ENCODE data around the gene RAVER1. TPM values are rescaled to one million over a fixed set of nuclear protein-coding genes. Genes with fewer than 3 reads are reported as not detected.

Gene RAVER1
- total and polyA plus RNA-seq, 2 of the 13 experiments (the other 11 are each of a cell fraction or from before 2014, with no cell fraction given) = 3.6 to 7.9 TPM

DNA sequence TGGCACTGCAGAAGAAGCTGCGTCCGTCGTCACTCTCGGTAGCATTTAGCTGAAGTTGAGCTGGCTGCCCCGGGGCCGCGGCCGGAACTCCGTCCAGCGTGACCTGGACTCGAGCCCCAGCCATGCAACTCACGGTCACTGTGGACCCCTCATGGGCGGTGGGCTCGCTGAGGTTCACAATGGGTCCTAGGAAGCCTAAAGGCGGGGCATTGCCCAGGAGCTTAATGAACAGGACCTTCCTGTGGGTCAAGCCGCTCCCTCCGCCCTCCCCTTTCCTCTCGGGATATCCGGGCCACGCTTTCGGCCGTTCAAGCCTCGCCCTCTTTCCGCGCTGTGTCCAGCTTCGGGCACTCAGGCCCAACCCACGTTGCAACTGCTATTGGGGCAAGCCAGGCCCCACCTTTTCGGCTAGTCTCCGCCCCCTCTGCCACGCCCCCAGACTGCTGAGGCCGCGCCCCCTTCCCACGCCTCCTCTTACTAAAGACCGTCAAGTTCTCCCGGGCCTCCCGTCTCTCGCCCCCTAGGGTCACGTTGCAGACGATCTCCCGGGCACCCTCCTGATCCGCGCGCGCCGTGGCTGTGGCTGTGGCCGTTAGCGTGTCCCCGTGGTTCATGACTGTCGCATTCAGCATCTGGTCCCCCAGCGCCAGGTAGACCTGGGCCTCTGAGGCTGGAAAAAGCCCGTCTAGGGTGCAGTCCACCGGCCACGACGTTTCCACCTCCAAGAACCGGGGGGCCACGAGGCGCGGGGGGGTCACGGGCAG is 1.4 kb upstream of the RAVER1 start (continued):
- TF ChIP-seq, protein P1, sequence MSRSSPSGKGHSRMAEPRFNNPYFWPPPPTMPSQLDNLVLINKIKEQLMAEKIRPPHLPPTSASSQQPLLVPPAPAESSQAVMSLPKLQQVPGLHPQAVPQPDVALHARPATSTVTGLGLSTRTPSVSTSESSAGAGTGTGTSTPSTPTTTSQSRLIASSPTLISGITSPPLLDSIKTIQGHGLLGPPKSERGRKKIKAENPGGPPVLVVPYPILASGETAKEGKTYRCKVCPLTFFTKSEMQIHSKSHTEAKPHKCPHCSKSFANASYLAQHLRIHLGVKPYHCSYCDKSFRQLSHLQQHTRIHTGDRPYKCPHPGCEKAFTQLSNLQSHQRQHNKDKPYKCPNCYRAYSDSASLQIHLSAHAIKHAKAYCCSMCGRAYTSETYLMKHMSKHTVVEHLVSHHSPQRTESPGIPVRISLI (CRISPR knock-in tag; IDR thresholded peaks at IDR 0.05; ENCODE audit: borderline replicate concordance) = no peak; the same call in 1 of the 2 replicates
- TF ChIP-seq, protein P2, sequence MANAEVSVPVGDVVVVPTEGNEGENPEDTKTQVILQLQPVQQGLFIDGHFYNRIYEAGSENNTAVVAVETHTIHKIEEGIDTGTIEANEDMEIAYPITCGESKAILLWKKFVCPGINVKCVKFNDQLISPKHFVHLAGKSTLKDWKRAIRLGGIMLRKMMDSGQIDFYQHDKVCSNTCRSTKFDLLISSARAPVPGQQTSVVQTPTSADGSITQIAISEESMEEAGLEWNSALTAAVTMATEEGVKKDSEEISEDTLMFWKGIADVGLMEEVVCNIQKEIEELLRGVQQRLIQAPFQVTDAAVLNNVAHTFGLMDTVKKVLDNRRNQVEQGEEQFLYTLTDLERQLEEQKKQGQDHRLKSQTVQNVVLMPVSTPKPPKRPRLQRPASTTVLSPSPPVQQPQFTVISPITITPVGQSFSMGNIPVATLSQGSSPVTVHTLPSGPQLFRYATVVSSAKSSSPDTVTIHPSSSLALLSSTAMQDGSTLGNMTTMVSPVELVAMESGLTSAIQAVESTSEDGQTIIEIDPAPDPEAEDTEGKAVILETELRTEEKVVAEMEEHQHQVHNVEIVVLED (CRISPR knock-in tag; IDR thresholded peaks at IDR 0.05; ENCODE audit: borderline replicate concordance) = peak; percentile 54
- TF ChIP-seq ZSCAN30 (CRISPR knock-in tag; IDR thresholded peaks at IDR 0.05) (no peak), GABPB1 (CRISPR knock-in tag; IDR thresholded peaks at IDR 0.05) (peak; percentile 71; the same call in 1 of the 2 replicates), NFE2 (CRISPR knock-in tag; IDR thresholded peaks at IDR 0.05) (no peak), ZNF747 (CRISPR knock-in tag; IDR thresholded peaks at IDR 0.05; ENCODE audit: borderline replicate concordance) (peak; percentile 73; the same call in 1 of the 2 replicates), KLF16 (CRISPR knock-in tag; IDR thresholded peaks at IDR 0.05) (no peak), DPF2 (CRISPR knock-in tag; IDR thresholded peaks at IDR 0.05; ENCODE audit: borderline replicate concordance, low read depth) (no peak), ELF1 (CRISPR knock-in tag; IDR thresholded peaks at IDR 0.05) (no peak), TP53 (CRISPR knock-in tag; conservative IDR thresholded peaks at IDR 0.05) (no peak), ZNF781 (CRISPR knock-in tag; IDR thresholded peaks at IDR 0.05; ENCODE audit: borderline replicate concordance, not compliant biosample characterization) (no peak), ZNF432 (CRISPR knock-in tag; IDR thresholded peaks at IDR 0.05; ENCODE audit: borderline replicate concordance) (no peak), DNMT1 (CRISPR knock-in tag; IDR thresholded peaks at IDR 0.05) (no peak), ZNF570 (CRISPR knock-in tag; IDR thresholded peaks at IDR 0.05; ENCODE audit: borderline replicate concordance) (no peak), ZNF446 (CRISPR knock-in tag; IDR thresholded peaks at IDR 0.05) (no peak), RFXAP (CRISPR knock-in tag; IDR thresholded peaks at IDR 0.05; ENCODE audit: borderline replicate concordance) (no peak; the same call in 1 of the 2 replicates), ZNF430 (CRISPR knock-in tag; IDR thresholded peaks at IDR 0.05) (no peak), FOXA3 (CRISPR knock-in tag; IDR thresholded peaks at IDR 0.05) (no peak), EHMT2 (IDR thresholded peaks at IDR 0.05; ENCODE audit: borderline replicate concordance, low read depth, low read length) (no peak), HES4 (CRISPR knock-in tag; IDR thresholded peaks at IDR 0.05; ENCODE audit: borderline replicate concordance) (no peak)
- TF ChIP-seq, protein P3, sequence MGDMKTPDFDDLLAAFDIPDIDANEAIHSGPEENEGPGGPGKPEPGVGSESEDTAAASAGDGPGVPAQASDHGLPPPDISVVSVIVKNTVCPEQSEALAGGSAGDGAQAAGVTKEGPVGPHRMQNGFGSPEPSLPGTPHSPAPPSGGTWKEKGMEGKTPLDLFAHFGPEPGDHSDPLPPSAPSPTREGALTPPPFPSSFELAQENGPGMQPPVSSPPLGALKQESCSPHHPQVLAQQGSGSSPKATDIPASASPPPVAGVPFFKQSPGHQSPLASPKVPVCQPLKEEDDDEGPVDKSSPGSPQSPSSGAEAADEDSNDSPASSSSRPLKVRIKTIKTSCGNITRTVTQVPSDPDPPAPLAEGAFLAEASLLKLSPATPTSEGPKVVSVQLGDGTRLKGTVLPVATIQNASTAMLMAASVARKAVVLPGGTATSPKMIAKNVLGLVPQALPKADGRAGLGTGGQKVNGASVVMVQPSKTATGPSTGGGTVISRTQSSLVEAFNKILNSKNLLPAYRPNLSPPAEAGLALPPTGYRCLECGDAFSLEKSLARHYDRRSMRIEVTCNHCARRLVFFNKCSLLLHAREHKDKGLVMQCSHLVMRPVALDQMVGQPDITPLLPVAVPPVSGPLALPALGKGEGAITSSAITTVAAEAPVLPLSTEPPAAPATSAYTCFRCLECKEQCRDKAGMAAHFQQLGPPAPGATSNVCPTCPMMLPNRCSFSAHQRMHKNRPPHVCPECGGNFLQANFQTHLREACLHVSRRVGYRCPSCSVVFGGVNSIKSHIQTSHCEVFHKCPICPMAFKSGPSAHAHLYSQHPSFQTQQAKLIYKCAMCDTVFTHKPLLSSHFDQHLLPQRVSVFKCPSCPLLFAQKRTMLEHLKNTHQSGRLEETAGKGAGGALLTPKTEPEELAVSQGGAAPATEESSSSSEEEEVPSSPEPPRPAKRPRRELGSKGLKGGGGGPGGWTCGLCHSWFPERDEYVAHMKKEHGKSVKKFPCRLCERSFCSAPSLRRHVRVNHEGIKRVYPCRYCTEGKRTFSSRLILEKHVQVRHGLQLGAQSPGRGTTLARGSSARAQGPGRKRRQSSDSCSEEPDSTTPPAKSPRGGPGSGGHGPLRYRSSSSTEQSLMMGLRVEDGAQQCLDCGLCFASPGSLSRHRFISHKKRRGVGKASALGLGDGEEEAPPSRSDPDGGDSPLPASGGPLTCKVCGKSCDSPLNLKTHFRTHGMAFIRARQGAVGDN (CRISPR knock-in tag; IDR thresholded peaks at IDR 0.05) = peak; percentile 78
- TF ChIP-seq, protein P4, sequence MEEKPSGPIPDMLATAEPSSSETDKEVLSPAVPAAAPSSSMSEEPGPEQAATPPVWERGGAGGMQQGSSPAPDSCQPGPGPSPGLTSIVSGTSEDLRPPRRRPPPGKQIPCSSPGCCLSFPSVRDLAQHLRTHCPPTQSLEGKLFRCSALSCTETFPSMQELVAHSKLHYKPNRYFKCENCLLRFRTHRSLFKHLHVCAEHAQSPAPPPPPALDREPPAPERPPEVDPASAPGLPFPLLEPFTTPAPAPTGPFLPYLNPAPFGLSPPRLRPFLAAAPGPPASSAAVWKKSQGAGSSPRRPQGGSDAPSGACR (CRISPR knock-in tag; IDR thresholded peaks at IDR 0.05) = no peak

Measured in HepG2 (cell line).